ENCODE data around the gene SYPL1.

DNA sequence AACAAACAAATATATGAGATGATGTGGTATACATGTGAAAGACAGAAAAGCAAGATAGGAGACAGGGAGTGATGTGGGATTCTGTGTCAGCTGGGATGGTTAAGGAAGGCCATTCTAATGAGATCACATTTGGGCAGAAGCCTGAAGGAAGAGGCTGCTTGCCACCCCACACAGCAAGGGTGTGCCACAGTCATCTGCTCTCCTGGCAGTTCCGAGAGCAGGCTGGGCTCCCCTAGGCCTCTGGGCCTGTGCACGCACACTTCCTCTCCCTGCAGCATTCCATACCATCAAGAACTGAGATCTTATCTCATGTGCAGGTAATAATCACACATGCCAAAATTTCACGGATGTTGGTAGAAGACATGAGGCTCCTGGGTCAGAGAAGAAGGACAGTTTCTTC is 43.1 kb downstream of the SYPL1 start:
- TF ChIP-seq, protein P1, sequence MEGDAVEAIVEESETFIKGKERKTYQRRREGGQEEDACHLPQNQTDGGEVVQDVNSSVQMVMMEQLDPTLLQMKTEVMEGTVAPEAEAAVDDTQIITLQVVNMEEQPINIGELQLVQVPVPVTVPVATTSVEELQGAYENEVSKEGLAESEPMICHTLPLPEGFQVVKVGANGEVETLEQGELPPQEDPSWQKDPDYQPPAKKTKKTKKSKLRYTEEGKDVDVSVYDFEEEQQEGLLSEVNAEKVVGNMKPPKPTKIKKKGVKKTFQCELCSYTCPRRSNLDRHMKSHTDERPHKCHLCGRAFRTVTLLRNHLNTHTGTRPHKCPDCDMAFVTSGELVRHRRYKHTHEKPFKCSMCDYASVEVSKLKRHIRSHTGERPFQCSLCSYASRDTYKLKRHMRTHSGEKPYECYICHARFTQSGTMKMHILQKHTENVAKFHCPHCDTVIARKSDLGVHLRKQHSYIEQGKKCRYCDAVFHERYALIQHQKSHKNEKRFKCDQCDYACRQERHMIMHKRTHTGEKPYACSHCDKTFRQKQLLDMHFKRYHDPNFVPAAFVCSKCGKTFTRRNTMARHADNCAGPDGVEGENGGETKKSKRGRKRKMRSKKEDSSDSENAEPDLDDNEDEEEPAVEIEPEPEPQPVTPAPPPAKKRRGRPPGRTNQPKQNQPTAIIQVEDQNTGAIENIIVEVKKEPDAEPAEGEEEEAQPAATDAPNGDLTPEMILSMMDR (IDR thresholded peaks at IDR 0.05; ENCODE audit: poor library complexity), result no peak
- TF ChIP-seq EZH2 (IDR thresholded peaks at IDR 0.05; ENCODE audit: borderline replicate concordance), result no peak
- TF ChIP-seq EZH2phosphoT487 (IDR thresholded peaks at IDR 0.05; ENCODE audit: low read depth, severe bottlenecking, unreplicated experiment), result no peak

Measured in hepatocyte (in vitro differentiated cells).